ENCODE data around the gene HDDC2. TPM values are rescaled to one million over a fixed set of nuclear protein-coding genes. Genes with fewer than 3 reads are reported as not detected.

HDDC2 gene
- total RNA-seq, 2 experiments from 2014 or later = 75.1 to 119 TPM

GRCh38 chr6:125252891-125253290 is 48.9 kb downstream of the HDDC2 start:
- H3K9me2 ChIP-seq (ENCODE audit: insufficient read depth, low read length) = no peaks in the 10 kb centered on the region

GRCh38 chr6:125251516-125252220 is 50.1 kb downstream of the HDDC2 start:
- Histone ChIP-seq H2AFZ (ENCODE audit: low read length) (no peak overlapping the region), H3K79me2 (ENCODE audit: insufficient read depth, low read depth, low read length) (no peaks in the 10 kb centered on the region), H3K9me3 (ENCODE audit: low read length) (no peaks in the 10 kb centered on the region), H3K4me1 (ENCODE audit: insufficient read depth, low read length, poor library complexity, severe bottlenecking) (no peaks in the 10 kb centered on the region), H3K4me2 (ENCODE audit: low read length) (no peak overlapping the region), H4K20me1 (ENCODE audit: insufficient read depth, low read length) (no peaks in the 10 kb centered on the region), H3K27ac (ENCODE audit: low read depth, low read length, poor library complexity, severe bottlenecking) (no peak overlapping the region), H3K9me2 (ENCODE audit: insufficient read depth, low read length) (no peaks in the 10 kb centered on the region), H3K4me3 (ENCODE audit: low read depth, low read length, poor library complexity, severe bottlenecking) (no peak overlapping the region), H3K36me3 (ENCODE audit: insufficient read depth, low read length) (no peaks in the 10 kb centered on the region)
- no TSS peak for BruUV-seq (replicated peaks)
- DNase-seq (ENCODE audit: low spot score) = no peak
- ChIA-PET POLR2A (interaction anchor here (0.7 kb wide), 1 partner anchor 281 kb away, joined by 3 read pairs; no protein-coding TSS in a partner anchor), CTCF (ENCODE audit: unreplicated experiment) (no interaction called here)
- no peak for TF ChIP-seq CTCF (conservative IDR thresholded peaks at IDR 0.05; ENCODE audit: low read length)
- no peak for TF ChIP-seq EZH2phosphoT487 (IDR thresholded peaks at IDR 0.05; ENCODE audit: borderline replicate concordance, low read depth, low read length)
- intact Hi-C loops (cut with micrococcal nuclease; ENCODE audit: unreplicated experiment) = no loop called here

More at GRCh38 chr6:125252891-125253290, 48.9 kb downstream of the HDDC2 start:
- intact Hi-C loops (cut with micrococcal nuclease; ENCODE audit: unreplicated experiment) = no loop called here
- TF ChIP-seq EZH2phosphoT487 (IDR thresholded peaks at IDR 0.05; ENCODE audit: borderline replicate concordance, low read depth, low read length) (no peak), CTCF (conservative IDR thresholded peaks at IDR 0.05; ENCODE audit: low read length) (no peak)
- H3K4me3 ChIP-seq (ENCODE audit: low read depth, low read length, poor library complexity, severe bottlenecking) = no peak overlapping the region
- H3K4me2 ChIP-seq (ENCODE audit: low read length) = no peak overlapping the region
- BruUV-seq (replicated peaks) = no TSS peak
- ChIA-PET CTCF (ENCODE audit: unreplicated experiment) (no interaction called here), POLR2A (no interaction called here)
- DNase-seq (ENCODE audit: low spot score) = no peak
- no peak overlapping the region for H2AFZ ChIP-seq (ENCODE audit: low read length)
- no peaks in the 10 kb centered on the region for H3K79me2 ChIP-seq (ENCODE audit: insufficient read depth, low read depth, low read length)
- no peaks in the 10 kb centered on the region for H3K4me1 ChIP-seq (ENCODE audit: insufficient read depth, low read length, poor library complexity, severe bottlenecking)
- H3K36me3 ChIP-seq (ENCODE audit: insufficient read depth, low read length) = no peaks in the 10 kb centered on the region
- no peaks in the 10 kb centered on the region for H4K20me1 ChIP-seq (ENCODE audit: insufficient read depth, low read length)
- no peaks in the 10 kb centered on the region for H3K9me3 ChIP-seq (ENCODE audit: low read length)
- no peak overlapping the region for H3K27ac ChIP-seq (ENCODE audit: low read depth, low read length, poor library complexity, severe bottlenecking)

GRCh38 chr6:125250511-125250910 is 51.3 kb downstream of the HDDC2 start:
- Histone ChIP-seq H3K9me3 (ENCODE audit: low read length) (no peaks in the 10 kb centered on the region), H3K4me3 (ENCODE audit: low read depth, low read length, poor library complexity, severe bottlenecking) (no peak overlapping the region), H4K20me1 (ENCODE audit: insufficient read depth, low read length) (no peaks in the 10 kb centered on the region), H3K9me2 (ENCODE audit: insufficient read depth, low read length) (no peaks in the 10 kb centered on the region), H2AFZ (ENCODE audit: low read length) (no peak overlapping the region), H3K27ac (ENCODE audit: low read depth, low read length, poor library complexity, severe bottlenecking) (no peak overlapping the region), H3K79me2 (ENCODE audit: insufficient read depth, low read depth, low read length) (no peaks in the 10 kb centered on the region), H3K4me1 (ENCODE audit: insufficient read depth, low read length, poor library complexity, severe bottlenecking) (no peaks in the 10 kb centered on the region), H3K36me3 (ENCODE audit: insufficient read depth, low read length) (no peaks in the 10 kb centered on the region), H3K4me2 (ENCODE audit: low read length) (no peak overlapping the region)
- DNase-seq (ENCODE audit: low spot score) = no peak
- intact Hi-C loops (cut with micrococcal nuclease; ENCODE audit: unreplicated experiment) = no loop called here
- ChIA-PET POLR2A (interaction anchor here (0.6 to 0.7 kb wide), 3 partner anchors 13 to 282 kb away, joined by 3 read pairs; no protein-coding TSS in a partner anchor), CTCF (ENCODE audit: unreplicated experiment) (no interaction called here)
- BruUV-seq (replicated peaks) = no TSS peak
- TF ChIP-seq CTCF (conservative IDR thresholded peaks at IDR 0.05; ENCODE audit: low read length) = no peak
- no peak for TF ChIP-seq EZH2phosphoT487 (IDR thresholded peaks at IDR 0.05; ENCODE audit: borderline replicate concordance, low read depth, low read length)
